Endothelial cell of umbilical vein (primary cell): ENCODE data around the gene GABRA6. TPM values are rescaled to one million over a fixed set of nuclear protein-coding genes. Genes with fewer than 3 reads are reported as not detected.

Source experiments
- BruUV-seq: library from RNA; stranded (reverse); fragments of 400-500 nt; replicated peaks from 2 replicates; lab custom pipeline; 2021; lab: Mats Ljungman, UMichigan
- CTCF ChIA-PET: fragments of 300-600, 350-600 bp; sonication (Branson Sonifier 250); formaldehyde crosslinking; loops from one replicate; lab custom pipeline; 2021; ENCODE audit warnings: antibody characterized with exemption, inconsistent platforms; lab: Charles Lee
- POLR2A ChIA-PET: fragments of 300-600, 350-600 bp; sonication (Branson Sonifier 250); formaldehyde crosslinking; loops from one replicate; lab custom pipeline; 2021; ENCODE audit warnings: antibody characterized with exemption, inconsistent platforms; lab: Charles Lee
- DNase-seq: peaks from one replicate; pipeline ENCODE4 v3.0.0-alpha.2; 2011; ENCODE audit warnings: low read depth, low spot score
- FAIRE-seq: peaks from 2 replicates; lab custom pipeline; 2011; peaks lifted over from hg19 to GRCh38; lab: Jason Lieb, UNC
- H2AFZ ChIP-seq: 2 replicates; pipeline ENCODE4 v1.6.0; 2012; ENCODE audit warnings: low read depth, low read length, control low read depth, inconsistent platforms
- H3K27ac ChIP-seq: 2 replicates; pipeline ENCODE4 v1.5.1; 2011; ENCODE audit warnings: low read depth, mild to moderate bottlenecking, control low read depth, low read length, moderate library complexity; ENCODE audit not compliant: insufficient read depth
- H3K27me3 ChIP-seq, 2 experiments: 2 replicates each; pipeline versions ENCODE4 v1.6.0 to v1.6.1; 2011; ENCODE audit warnings: low read length in 2 of 2, mixed read lengths in 1 of 2; ENCODE audit not compliant: control insufficient read depth in 2 of 2, insufficient read depth in 2 of 2
- H3K36me3 ChIP-seq, 2 experiments: 2 replicates in 1 of 2; 3 replicates in 1 of 2; pipeline ENCODE4 v1.5.1; 2011; ENCODE audit warnings: low read length in 2 of 2, mild to moderate bottlenecking in 1 of 2, moderate library complexity in 1 of 2; ENCODE audit not compliant: control insufficient read depth in 2 of 2, insufficient read depth in 2 of 2; ENCODE audit errors: extremely low read depth in 1 of 2
- H3K4me1 ChIP-seq: 3 replicates; pipeline ENCODE4 v1.5.1; 2011; ENCODE audit warnings: mild to moderate bottlenecking, low read length; ENCODE audit not compliant: control insufficient read depth, insufficient read depth; ENCODE audit errors: extremely low read depth
- H3K4me2 ChIP-seq: 2 replicates; pipeline ENCODE4 v1.6.1; 2011; ENCODE audit warnings: low read length, control low read depth, mixed read lengths; ENCODE audit not compliant: insufficient read depth
- H3K4me3 ChIP-seq, 3 experiments: fragments of 200-600 bp in 1 of 3; sonication (generic), shearing (Covaris generic) in 1 of 3; replicated peaks in 1 of 3; 2 replicates each; pipeline ENCODE4 v1.5.1; 2011 to 2016; ENCODE audit warnings: control low read depth in 3 of 3, low read length in 3 of 3, mild to moderate bottlenecking in 2 of 3, inconsistent platforms in 1 of 3, low read depth in 1 of 3, moderate library complexity in 1 of 3; ENCODE audit not compliant: insufficient read depth in 1 of 3
- H3K79me2 ChIP-seq: 2 replicates; pipeline ENCODE4 v1.6.0; 2012; ENCODE audit warnings: low read length, inconsistent platforms; ENCODE audit not compliant: control insufficient read depth, insufficient read depth
- H3K9ac ChIP-seq: replicated peaks from 2 replicates; pipeline ENCODE3; 2011; ENCODE audit warnings: low read length, control low read depth; ENCODE audit not compliant: insufficient read depth; ENCODE audit errors: extremely low read depth
- H3K9me1 ChIP-seq: replicated peaks from 3 replicates; pipeline ENCODE4 v1.6.0; 2011; ENCODE audit warnings: mild to moderate bottlenecking, low read length; ENCODE audit not compliant: control insufficient read depth, insufficient read depth; ENCODE audit errors: extremely low read depth
- H3K9me3 ChIP-seq: replicated peaks from 2 replicates; pipeline ENCODE4 v1.5.1; 2012; ENCODE audit warnings: low read length, inconsistent platforms; ENCODE audit not compliant: control insufficient read depth, insufficient read depth
- H4K20me1 ChIP-seq: replicated peaks from 2 replicates; pipeline ENCODE3; 2011; ENCODE audit warnings: mild to moderate bottlenecking, low read length; ENCODE audit not compliant: control insufficient read depth, insufficient read depth; ENCODE audit errors: extremely low read depth
- CTCF ChIP-seq, 2 donors: IDR thresholded peaks; 1 replicate in 1 of 2; 2 replicates in 1 of 2; pipeline ENCODE4 v1.5.1; 2011; ENCODE audit warnings: low read length in 2 of 2, mild to moderate bottlenecking in 2 of 2, moderate library complexity in 2 of 2, control low read depth in 1 of 2, inconsistent platforms in 1 of 2, low read depth in 1 of 2; ENCODE audit not compliant: insufficient read depth in 1 of 2; ENCODE audit errors: extremely low read depth in 1 of 2
- EZH2 ChIP-seq: IDR thresholded peaks from 2 replicates; pipeline ENCODE4 v1.6.1; 2012; ENCODE audit warnings: borderline replicate concordance, low read depth, mild to moderate bottlenecking, moderate library complexity, low read length, inconsistent platforms; ENCODE audit not compliant: severe bottlenecking
- FOS ChIP-seq: IDR thresholded peaks from 2 replicates; pipeline ENCODE4 v1.6.1; 2011; ENCODE audit warnings: mild to moderate bottlenecking, low read length, moderate library complexity, borderline replicate concordance; ENCODE audit not compliant: insufficient read depth
- GATA2 ChIP-seq: IDR thresholded peaks from 2 replicates; pipeline ENCODE4 v1.7.0; 2011; ENCODE audit warnings: low read depth, mild to moderate bottlenecking, moderate library complexity, mixed read lengths, low read length; ENCODE audit not compliant: insufficient read length, insufficient read depth
- JUN ChIP-seq: IDR thresholded peaks from 2 replicates; pipeline ENCODE4 v1.6.1; 2011; ENCODE audit warnings: borderline replicate concordance, low read depth; ENCODE audit not compliant: insufficient read length, insufficient read depth
- MAX ChIP-seq: IDR thresholded peaks from 2 replicates; pipeline ENCODE4 v1.6.1; 2011; ENCODE audit not compliant: insufficient read depth, insufficient read length
- MYC ChIP-seq: IDR thresholded peaks from one replicate; pipeline ENCODE4 v1.6.1; 2011; ENCODE audit warnings: mild to moderate bottlenecking, low read depth, low read length
- POLR2A ChIP-seq: IDR thresholded peaks from 2 replicates; pipeline ENCODE4 v1.6.1; 2012; ENCODE audit warnings: low read depth, mild to moderate bottlenecking, control low read depth, low read length
- POLR2AphosphoS5 ChIP-seq: IDR thresholded peaks from 2 replicates; pipeline ENCODE4 v1.6.1; 2012; ENCODE audit warnings: low read depth, mild to moderate bottlenecking, control low read depth, low read length, moderate library complexity; ENCODE audit not compliant: insufficient read depth
- dilution Hi-C: fragments of 300-500 bp; cut with MboI; formaldehyde crosslinking; loops from one replicate; pipeline ENCODE4 v1.15.0; 2019; ENCODE audit warnings: low sequenced_read_pairs; ENCODE audit not compliant: extremely low pct_ligation_motif_present
- intact Hi-C: fragments of 100-400 bp; cut with micrococcal nuclease; formaldehyde crosslinking; loops from one replicate; pipeline ENCODE4 v1.10.0; 2022
- polyA plus RNA-seq, 4 experiments: library from polyadenylated mRNA; depleted of rRNA in 3 of 4; stranded (reverse) in 3 of 4; unstranded in 1 of 4; fragments of >200 nt; gene quantifications; 2 replicates each; pipeline versions ENCODE4 v1.2.1 to v1.2.3, GENCODE V29; 2011 to 2012; ENCODE audit warnings: missing spikeins in 1 of 4
- total RNA-seq: library from RNA; stranded (reverse); gene quantifications from 2 replicates; pipeline ENCODE4 v1.2.3, GENCODE V29; 2021

The GABRA6 gene
- total and polyA plus RNA-seq, 2 donors (not counting 3 experiments of a cell fraction or from before 2014, with no cell fraction given) = not detected

- Histone ChIP-seq H3K79me2 (no peaks in the 10 kb centered on the region), H3K9ac (no peak overlapping the region), H3K27me3 (no peaks in the 10 kb centered on the region), H3K4me3 (no peak overlapping the region), H4K20me1 (no peaks in the 10 kb centered on the region), H3K27ac (no peak overlapping the region), H3K9me3 (peaks cover 2% of the 10 kb centered on the region), H3K9me1 (no peaks in the 10 kb centered on the region), H2AFZ (no peak overlapping the region), H3K4me1 (no peaks in the 10 kb centered on the region), H3K36me3 (no peaks in the 10 kb centered on the region), H3K4me2 (no peak overlapping the region)
- CTCF ChIA-PET = interaction anchor here (1.1 kb wide), 1 partner anchor 14 kb away, joined by 3 read pairs; no protein-coding TSS in a partner anchor
- BruUV-seq = no TSS peak
- dilution Hi-C loops (no loop called here), intact Hi-C loops (no loop called here)
- POLR2A ChIA-PET = no interaction called here
- no peak for FAIRE-seq
- TF ChIP-seq FOS = no peak
- no peak for TF ChIP-seq JUN
- TF ChIP-seq POLR2A = no peak
- TF ChIP-seq EZH2 = no peak
- no peak for TF ChIP-seq POLR2AphosphoS5
- no peak for TF ChIP-seq MYC
- TF ChIP-seq GATA2 = no peak
- no peak for TF ChIP-seq MAX
- no peak for TF ChIP-seq CTCF (IDR thresholded peaks at IDR 0.05; ENCODE audit: extremely low read depth in 1 of 2, insufficient read depth in 1 of 2, low read depth in 1 of 2, low read length in 2 of 2)
- DNase-seq = no peak
Measured at GRCh38 chr5:161691911-161692310, 6.4 kb downstream of the GABRA6 start.
